NCI-H187 treated with DMSO at 0.1 percent for 48 hours (cell line): ENCODE measurements around the gene TTC21B.
"Not testable (repeated sequence)": the region's sequence is repeated elsewhere in the genome, so short reads cannot be mapped to it uniquely, and the experiment has no call there.

Experiments
- DNase-seq: peaks from one replicate; lab custom pipeline; 2025; lab: John Stamatoyannopoulos, UW

TTC21B gene

GRCh38 chr2:165886487-165887146, 67.0 kb downstream of the TTC21B start:
- peak; percentile 30 for DNase-seq

GRCh38 chr2:165877565-165878550, 75.7 kb downstream of the TTC21B start:
- DNase-seq: no peak

DNA sequence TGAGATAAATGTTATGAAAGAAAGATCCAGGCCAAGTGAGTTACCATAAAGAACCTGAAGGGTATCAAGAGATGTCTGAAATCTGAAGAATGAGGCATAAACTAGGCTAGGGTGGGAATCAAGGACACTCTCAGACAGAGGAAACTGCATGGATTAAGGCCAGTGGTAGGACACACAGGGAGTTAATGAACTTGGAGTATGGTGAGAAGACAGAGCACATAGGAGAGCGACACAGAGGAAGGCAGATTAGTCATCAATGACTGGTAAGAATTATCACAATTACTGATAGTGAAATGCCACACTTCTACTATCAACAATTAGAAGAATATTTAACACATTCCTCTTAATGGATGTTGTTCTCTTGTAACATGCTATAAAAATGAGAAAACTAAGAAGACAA, 76.9 kb downstream of the TTC21B start:
- DNase-seq: no peak

- no peak for DNase-seq
These were observed 77.3 kb downstream of the TTC21B start for GRCh38 chr2:165876269-165876668.

DNA sequence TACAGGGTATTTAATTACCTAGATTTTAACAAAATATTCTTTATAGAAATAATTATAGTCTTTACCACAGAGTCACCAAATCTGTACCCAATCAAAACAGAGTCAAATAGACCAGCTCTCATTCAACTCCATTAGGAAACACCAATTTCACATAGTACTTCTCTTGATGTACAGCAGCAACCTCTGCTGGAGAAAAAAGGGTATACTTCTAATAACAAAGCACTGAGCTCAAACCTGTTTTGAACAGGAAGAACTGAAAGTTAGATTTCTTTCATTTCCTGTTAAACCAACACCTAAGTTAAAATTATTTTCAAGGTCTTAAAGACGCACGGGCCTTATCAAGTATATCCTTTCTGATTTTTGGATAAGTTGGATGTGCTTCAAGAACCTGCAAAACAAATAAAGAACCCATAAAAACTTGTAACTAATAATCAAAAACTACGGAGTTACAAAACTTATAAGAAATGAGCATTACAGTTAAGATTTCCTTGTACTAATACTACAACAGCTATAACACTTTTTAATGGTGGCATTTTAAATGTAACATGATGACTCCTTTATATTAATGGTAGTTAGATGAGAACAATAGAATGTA, 79.0 kb downstream of the TTC21B start:
- DNase-seq: peak; percentile 55

DNA sequence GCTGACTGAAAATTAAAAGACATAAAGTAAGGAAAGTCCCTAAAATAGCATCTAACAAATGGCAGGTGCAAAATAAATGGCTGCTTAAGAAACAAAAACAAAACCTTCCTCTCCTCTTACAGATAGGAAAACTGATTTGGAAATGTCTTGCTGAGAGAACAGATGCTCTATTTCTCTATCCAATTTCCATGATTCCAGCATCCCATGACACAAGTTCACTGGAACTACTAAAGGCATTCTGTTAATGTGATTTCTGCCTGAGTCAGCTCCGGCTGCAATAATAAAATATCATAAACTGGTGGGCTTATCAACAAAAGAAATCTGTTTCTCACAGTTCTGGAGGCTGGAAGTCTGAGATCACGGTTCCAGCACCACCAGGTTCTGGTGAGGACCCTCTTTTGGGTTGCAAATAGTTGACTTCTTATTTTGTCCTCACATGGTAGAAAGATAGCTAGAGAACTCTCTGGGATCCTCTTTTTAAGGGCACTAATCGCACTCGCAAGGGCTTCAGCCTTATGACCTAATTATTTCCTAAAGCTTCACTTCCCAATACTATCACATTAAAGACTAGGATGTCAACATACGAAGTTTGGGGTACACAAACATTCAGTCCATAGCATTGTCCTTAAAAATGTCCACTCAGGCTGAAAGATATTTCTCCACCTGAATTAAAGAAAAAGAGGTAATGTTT, 81.3 kb downstream of the TTC21B start:
- DNase-seq: no peak

GRCh38 chr2:165871025-165871424, 82.6 kb downstream of the TTC21B start:
- DNase-seq: no peak

DNA sequence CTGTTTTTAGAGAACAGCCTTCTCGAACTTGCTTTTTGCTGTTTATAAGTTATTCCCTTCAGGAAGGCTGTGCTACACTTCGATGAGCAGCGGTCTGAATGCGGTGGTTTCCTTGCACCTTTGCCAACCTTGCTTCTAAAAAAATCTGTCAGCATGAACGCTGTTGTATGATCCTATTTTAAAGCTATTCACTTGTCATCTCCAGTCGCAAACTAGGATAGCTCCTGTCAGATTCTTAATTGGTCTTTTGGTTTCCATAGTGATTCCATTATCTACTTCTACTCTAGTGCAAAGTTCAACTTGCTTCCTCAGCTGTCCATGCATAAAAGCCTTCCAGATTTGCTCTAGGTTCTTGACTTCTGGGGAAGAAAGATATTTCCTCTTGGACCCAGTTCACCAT, 83.2 kb downstream of the TTC21B start:
- DNase-seq: no peak

DNA sequence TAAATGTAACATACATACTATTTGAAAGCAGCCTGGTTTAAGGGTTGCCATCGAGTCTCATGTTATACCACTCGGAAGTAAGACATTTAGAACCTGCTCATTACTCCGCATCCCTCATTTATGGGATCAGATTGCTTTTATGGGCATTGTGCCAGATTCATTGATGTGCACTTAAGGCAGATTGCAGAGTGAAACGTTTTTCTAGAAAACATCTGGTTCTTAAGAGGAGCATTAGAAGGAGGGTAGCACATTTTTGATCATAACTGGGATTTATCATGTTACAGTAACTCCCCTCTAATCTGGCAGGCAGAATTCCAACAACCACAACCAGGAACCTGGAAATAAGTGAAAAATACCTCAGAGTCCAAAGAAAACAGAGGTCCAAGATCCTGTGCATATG, 85.4 kb downstream of the TTC21B start:
- DNase-seq: peak; percentile 22

GRCh38 chr2:165864296-165864695, 89.3 kb downstream of the TTC21B start:
- DNase-seq: no peak

- DNase-seq: no peak
These were observed 89.7 kb downstream of the TTC21B start for GRCh38 chr2:165863810-165864261.

DNA sequence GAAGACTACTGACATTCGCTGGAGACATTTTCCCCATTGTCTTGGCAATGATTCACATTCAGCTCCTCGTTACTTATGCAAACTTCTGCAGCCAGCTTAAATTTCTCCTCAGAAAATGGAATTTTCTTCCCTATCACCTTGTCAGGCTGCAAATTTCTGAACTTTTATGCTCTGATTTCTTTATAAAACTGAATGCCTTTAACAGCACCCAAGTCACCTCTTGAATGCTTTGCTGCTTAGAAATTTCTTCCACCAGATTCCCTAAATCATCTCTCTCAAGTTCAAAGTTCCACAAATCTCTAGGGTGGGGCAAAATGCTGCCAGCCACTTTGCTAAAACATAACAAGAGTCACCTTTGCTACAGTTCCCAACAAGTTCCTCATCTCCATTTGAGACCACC, 92.5 kb downstream of the TTC21B start:
- not testable (repeated sequence) for DNase-seq

DNA sequence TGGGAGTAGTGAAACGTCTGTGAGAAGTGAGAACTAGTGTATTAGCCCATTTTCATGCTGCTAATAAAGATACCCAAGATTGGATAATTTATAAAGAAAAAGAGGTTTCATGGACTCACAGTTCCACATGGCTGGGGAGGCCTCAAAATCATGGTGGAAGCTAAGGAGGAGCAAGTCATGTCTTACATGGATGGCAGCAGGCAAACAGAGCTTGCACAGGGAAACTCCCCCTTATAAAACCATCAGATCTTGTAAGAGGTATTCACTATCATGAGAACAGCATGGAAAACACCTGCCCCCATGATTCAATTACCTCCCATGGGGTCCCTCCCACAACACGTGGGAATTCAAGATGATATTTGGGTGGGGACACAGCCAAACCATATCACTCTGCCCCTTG, 93.9 kb downstream of the TTC21B start:
- not testable (repeated sequence) for DNase-seq

DNA sequence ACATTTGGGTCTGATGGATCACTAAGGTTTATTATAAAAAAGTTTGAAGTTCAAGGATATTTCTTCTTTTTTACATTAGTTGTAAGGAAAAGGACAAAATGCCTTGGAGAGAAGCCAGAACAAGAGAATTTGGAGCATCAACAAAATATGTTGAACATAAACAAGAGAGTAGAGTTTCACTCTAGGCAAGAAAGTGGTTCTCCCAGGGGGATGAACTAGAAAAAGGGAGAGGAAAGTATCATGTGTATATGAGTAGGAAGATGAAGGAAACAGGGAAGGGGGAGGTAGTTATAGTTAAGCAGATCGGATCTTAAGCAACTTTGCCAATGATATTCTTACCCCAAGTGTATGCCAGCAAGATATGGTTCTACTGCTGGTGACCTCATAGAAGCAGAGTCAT, 95.7 kb downstream of the TTC21B start:
- DNase-seq: no peak

DNA sequence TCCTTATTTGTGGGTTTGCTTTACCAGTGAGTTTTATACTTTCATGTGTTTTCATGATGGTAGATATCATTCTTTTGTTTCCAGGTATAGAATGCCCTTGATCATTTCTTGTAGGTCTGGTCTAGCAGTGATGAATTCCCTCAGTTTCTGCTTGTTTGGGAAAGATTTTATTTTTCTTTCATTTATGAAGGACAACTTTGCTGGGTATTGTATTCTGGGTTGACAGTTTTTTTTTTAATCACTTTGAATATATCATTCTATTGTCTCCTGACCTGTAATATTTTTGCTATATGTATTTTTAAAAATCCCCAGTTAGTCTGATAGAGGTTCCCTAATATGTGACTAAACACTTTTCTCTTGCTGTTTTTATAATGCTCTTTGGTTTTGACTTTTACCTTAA, 101.2 kb downstream of the TTC21B start:
- DNase-seq: no peak

GRCh38 chr2:165847001-165847400, 106.6 kb downstream of the TTC21B start:
- DNase-seq: no peak

GRCh38 chr2:165846056-165846455, 107.5 kb downstream of the TTC21B start:
- no peak for DNase-seq

DNA sequence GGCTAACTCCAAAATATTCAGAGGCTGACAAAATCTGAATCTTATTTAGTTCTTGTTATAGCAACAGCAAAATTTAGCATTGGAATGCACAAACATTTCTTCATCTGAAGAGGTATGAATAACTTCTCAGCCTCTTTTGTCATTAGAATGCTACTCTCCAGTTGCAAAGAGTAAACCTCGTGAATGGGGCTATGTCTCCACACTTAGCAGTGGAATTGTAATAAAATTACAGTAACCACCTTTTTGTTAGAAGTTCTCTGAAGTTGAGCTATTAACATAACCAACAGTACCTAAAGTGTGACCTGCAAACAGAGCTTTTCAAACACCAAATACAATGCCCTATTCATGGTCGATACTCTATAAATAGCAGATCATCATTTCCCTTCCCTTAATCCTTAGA, 109.4 kb downstream of the TTC21B start:
- DNase-seq: no peak

DNA sequence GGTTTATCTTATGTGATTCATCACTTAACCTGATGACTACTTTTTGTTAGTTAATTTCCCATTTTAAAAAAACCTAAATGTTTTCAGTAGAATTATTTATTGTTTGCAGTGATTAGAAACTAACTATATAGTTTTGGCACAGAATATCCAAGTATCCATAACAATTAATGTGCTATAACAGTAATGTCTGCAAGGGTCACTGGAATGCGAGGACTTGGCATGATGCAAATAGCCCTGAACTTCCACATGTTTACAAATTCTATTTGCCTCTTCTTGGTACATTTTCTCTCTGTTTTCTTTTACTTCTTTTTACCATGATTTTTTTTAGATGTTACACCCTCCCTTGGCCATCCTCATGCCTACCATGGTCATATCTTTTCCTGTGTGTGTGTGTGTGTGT, 110.2 kb downstream of the TTC21B start:
- peak; percentile 70 for DNase-seq

DNA sequence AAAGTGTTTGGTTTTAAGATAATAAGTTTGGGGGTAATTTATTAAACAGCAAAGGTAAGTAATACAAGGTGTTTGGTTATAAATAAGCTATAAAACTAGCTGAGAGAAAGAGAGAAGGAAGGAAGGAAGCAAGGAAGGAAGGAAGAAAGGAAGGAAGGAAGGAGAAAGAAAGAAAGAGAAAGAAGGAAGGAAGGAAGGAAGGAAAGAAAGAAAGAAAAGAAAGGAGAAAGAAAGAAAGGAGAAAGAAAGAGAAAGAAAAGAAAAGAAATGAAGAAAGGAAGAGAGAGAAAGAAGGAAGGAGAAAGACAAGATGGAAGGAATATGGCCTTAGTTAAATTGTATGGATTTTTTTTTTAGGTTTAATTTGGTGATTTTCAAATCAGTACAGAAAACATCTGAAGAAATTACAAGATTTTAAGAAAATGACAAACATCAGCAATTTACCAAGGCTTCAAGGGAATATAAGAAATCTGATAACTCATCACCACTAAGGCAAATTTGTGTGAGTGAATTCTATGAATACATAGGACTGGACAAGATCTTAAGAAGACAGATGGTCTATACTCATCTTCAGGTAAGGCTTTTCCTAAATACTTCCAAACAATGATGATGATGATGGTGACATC, 113.1 kb downstream of the TTC21B start:
- DNase-seq: no peak

DNA sequence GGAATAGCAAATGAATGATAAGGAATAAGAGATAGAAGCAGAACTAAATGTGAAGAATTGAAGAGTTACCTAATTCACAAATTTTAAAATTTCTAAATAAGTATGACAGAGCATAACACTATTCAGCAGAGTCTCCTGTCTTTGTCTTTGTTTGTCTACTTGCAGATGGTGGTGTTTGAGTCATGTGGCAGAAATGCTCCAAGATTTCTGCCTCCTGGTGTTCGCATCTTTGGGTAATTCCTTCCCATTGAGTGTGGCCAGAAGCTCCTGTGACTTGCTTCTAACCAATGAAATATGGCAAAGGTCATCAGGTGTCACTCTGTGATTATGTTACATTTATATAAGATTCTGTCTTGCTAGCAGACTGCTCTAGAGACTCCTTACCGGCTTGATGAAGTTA, 114.0 kb downstream of the TTC21B start:
- no peak for DNase-seq

- no peak for DNase-seq
These were observed 116.5 kb downstream of the TTC21B start for GRCh38 chr2:165837122-165837521.
